ENCODE data around the gene SLC25A15.
"Not testable (repeated sequence)": the region's sequence is repeated elsewhere in the genome, so short reads cannot be mapped to it uniquely, and the experiment has no call there.

SLC25A15 gene

DNA sequence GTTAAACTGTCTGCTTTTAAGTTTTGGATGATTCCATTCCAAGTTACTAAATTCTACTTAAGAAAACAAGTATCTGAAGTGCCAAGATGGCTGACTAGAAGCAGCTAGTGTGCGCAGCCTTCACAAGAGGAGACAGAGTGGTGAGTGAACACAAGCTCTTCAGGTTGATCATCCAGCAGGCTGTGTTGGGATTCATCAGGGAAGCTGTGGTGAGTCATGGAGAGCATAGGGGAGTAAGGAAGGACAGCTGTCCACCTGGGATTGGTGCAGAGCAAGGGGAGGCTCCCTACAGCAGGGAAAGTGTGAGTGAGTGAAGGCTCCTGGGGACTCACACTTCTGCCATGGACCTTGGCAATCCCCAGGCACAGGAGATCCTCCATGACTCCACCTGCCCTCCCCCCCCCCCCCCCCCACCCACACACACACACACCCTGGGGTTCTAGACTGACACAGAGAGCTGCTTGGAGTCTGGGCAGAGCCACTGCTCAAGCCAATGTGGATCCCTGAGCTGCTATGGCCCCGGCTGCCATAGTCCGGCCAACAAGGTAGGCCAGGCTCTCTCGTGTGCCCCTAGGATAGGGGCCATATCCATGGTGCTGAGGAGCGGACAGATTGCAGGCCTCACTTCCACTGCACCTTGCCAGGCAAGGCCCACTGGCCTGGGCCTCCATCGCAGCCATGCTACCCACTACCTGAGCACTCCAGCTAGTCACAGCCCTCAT lies 23.5 kb downstream of the SLC25A15 start:
- DNase-seq (ENCODE audit: low read depth in 1 of 2, low spot score in 1 of 2), result no peak

DNA sequence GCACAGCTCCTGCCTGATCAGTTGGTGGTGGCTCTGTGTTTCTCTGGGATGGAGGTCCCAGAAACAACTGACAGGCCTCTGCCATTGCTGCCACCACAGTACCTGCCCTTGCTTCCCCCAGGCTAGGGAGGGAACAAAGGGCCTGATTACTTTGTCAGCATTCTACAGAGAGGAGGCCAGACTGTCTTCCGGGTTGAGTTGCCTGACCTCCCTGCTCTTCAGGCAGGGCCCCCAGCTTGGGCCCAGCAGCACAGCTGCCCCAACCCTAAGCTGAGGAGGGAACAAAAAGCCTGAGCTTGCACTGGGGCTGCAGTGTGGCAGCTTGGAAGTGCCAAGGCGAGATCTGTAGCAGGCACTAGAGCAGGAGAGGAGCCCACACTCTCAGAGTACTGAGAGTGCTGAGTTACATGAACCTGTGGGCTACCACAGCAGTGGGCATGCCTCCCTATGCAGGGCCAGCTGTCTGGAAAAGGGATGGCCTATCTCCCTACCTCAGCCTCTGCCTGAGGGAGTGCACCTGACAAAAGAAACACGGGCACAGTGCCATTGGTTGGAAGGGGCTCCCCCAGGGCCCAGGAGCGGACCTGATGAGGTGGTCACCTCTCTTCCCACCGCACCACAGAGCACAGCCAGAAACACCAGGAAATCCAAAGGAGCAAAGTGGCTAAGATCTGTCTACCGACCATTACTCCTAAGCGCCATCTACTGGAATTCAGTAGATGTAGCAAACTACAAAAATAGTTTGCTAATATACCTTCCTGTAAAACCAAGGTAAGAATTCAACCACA lies 24.4 kb downstream of the SLC25A15 start:
- no peak for DNase-seq (ENCODE audit: low read depth in 1 of 2, low spot score in 1 of 2)

DNA sequence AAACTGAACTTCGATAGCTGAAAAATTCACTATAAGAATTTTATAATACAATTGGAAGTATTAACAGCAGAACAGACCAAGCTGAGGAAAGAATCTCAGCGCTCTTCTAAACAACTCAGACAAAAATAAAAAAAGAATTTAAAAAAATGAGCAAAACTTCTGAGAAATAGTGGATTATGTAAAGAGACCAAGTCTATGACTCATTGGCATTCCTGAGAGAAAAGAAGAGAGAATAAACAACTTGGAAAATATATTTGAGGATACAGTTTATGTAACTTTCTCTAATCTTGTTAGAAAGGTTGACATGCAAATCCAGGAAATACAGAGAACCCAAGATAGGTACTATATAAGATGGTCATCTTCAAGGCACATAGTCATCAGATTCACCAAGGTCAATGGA lies 25.4 kb downstream of the SLC25A15 start:
- no peak for DNase-seq (ENCODE audit: low read depth in 1 of 2, low spot score in 1 of 2)

DNA sequence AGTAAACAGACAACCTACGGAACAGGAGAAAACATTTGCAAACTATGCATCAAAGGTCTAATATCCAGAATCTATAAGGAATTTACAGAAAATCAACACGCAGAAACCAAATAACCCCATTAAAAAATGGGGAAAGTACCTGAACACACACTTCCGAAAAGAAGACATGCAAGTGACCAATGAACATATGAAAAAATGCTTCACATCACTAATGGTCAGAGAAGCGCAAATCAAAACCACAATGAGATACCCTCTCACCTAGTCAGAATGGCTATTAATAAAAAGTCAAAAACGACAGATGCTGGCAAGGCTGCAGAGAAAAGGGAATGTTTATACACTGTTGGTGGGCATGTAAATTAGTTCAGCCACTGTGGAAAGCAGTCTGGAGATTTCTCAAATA lies 29.5 kb downstream of the SLC25A15 start:
- no peak for DNase-seq (ENCODE audit: low read depth in 1 of 2, low spot score in 1 of 2)

DNA sequence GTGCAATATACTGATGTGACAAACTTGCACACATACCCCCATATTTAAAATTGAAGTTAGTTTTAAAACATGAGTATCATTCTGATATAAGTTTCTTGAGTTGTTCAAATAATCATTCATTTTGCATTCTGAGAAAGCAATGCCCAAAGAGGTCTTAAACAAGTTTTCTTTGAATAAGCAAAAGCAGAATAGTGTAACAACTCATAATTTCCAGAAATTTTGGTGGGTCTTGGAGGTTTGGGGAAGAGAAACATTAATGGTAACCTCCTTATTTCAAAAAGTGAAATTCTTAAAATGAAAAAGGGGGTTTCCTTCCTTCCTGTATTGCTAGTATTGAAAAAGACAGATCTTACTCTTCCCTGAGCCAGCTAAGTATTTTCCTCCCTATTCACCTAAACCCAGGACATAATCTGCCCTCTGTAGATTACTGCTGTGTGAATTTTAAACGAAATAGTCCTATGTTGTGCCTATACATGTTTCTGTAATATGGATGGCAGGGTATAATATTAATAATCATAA lies 30.4 kb downstream of the SLC25A15 start:
- no peak for DNase-seq (ENCODE audit: low read depth in 1 of 2, low spot score in 1 of 2)

DNA sequence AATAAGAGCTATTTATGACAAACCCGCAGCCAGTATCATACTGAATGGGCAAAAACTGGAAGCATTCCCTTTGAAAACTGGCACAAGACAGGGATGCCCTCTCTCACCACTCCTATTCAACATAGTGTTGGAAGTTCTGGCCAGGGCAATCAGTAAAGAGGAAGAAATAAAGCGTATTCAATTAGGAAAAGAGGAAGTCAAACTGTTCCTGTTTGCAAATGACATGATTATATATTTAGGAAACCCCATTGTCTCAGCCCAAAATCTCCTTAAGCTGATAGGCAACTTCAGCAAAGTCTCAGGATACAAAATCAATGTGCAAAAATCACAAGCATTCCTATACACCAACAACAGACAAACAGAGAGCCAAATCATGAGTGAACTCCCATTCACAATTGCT lies 50.3 kb downstream of the SLC25A15 start:
- not testable (repeated sequence) for DNase-seq (ENCODE audit: low read depth in 1 of 2, low spot score in 1 of 2)

DNA sequence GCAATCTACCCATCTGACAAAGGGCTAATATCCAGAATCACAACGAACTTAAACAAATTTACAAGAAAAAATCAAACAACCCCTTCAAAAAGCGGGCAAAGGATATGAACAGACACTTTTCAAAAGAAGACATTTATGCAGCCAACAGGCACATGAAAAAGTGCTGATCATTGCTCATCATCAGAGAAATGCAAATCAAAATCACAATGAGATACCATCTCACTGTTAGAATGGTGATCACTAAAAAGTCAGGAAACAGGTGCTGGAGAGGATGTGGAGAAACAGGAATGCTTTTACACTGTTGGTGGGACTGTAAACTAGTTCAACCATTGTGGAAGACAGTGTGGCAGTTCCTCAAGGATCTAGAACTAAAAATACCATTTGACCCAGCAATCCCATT lies 51.5 kb downstream of the SLC25A15 start:
- not testable (repeated sequence) for DNase-seq (ENCODE audit: low read depth in 1 of 2, low spot score in 1 of 2)

Data from activated CD4-positive, alpha-beta T cell treated with anti-CD3 and anti-CD28 coated beads, Interleukin-2, amount 50 U/mL, for 24 hours (primary cell).